ENCODE results near the gene EVPL. TPM values are rescaled to one million over a fixed set of nuclear protein-coding genes. Genes with fewer than 3 reads are reported as not detected.

Gene EVPL
- total RNA-seq, 2 donors from 2014 or later: 18.8 to 31.1 TPM

GRCh38 chr17:76013377-76013932 is 13.7 kb downstream of the EVPL start:
- Histone ChIP-seq H3K27ac (no peak overlapping the region), H3K36me3 (no peaks in the 10 kb centered on the region), H3K4me3 (no peak overlapping the region), H3K9ac (ENCODE audit: low read depth in 2 of 2, low read length in 2 of 2) (no peak overlapping the region), H3K9me3 (no peaks in the 10 kb centered on the region), H3K4me1 (no peaks in the 10 kb centered on the region), H3K27me3 (no peaks in the 10 kb centered on the region)
- no peak for TF ChIP-seq CTCF (IDR thresholded peaks at IDR 0.05)
- no peak for DNase-seq
- intact Hi-C loops (cut with DNase I): loop anchor here (10.0 kb wide), 2 partner anchors 61 to 281 kb away; partner anchors contain the start of genes GALR2, SRP68 and ZACN

GRCh38 chr17:76011951-76012350 is 15.2 kb downstream of the EVPL start:
- intact Hi-C loops (cut with DNase I): loop anchor here (10.0 kb wide), 2 partner anchors 63 to 283 kb away; partner anchors contain the start of genes GALR2, SRP68 and ZACN
- no peak for DNase-seq
- no peaks in the 10 kb centered on the region for H3K4me1 ChIP-seq
- no peaks in the 10 kb centered on the region for H3K36me3 ChIP-seq
- H3K27ac ChIP-seq: no peak overlapping the region
- no peaks in the 10 kb centered on the region for H3K9me3 ChIP-seq
- H3K4me3 ChIP-seq: no peak overlapping the region
- no peak overlapping the region for H3K9ac ChIP-seq (ENCODE audit: low read depth in 2 of 2, low read length in 2 of 2)
- no peaks in the 10 kb centered on the region for H3K27me3 ChIP-seq
- TF ChIP-seq CTCF (IDR thresholded peaks at IDR 0.05): no peak

- Histone ChIP-seq H3K27ac (no peak overlapping the region), H3K4me1 (no peaks in the 10 kb centered on the region), H3K9ac (ENCODE audit: low read depth in 2 of 2, low read length in 2 of 2) (no peak overlapping the region), H3K4me3 (no peak overlapping the region), H3K36me3 (no peaks in the 10 kb centered on the region), H3K27me3 (no peaks in the 10 kb centered on the region), H3K9me3 (no peaks in the 10 kb centered on the region)
- DNase-seq: no peak
- TF ChIP-seq CTCF (IDR thresholded peaks at IDR 0.05): no peak
- intact Hi-C loops (cut with DNase I): loop anchor here (10.0 kb wide), 2 partner anchors 65 to 285 kb away; partner anchors contain the start of genes GALR2, SRP68 and ZACN
These were observed 17.0 kb downstream of the EVPL start for GRCh38 chr17:76009969-76010661.

GRCh38 chr17:76009447-76009846 is 17.7 kb downstream of the EVPL start:
- Histone ChIP-seq H3K9me3 (no peaks in the 10 kb centered on the region), H3K4me3 (no peak overlapping the region), H3K27me3 (no peaks in the 10 kb centered on the region), H3K4me1 (no peaks in the 10 kb centered on the region), H3K9ac (ENCODE audit: low read depth in 2 of 2, low read length in 2 of 2) (no peak overlapping the region), H3K27ac (no peak overlapping the region), H3K36me3 (no peaks in the 10 kb centered on the region)
- intact Hi-C loops (cut with DNase I): no loop called here
- TF ChIP-seq CTCF (IDR thresholded peaks at IDR 0.05): no peak
- DNase-seq: no peak

GRCh38 chr17:76008630-76009425 is 18.3 kb downstream of the EVPL start:
- intact Hi-C loops (cut with DNase I): no loop called here
- no peak overlapping the region for H3K4me3 ChIP-seq
- no peaks in the 10 kb centered on the region for H3K9me3 ChIP-seq
- no peaks in the 10 kb centered on the region for H3K4me1 ChIP-seq
- H3K27me3 ChIP-seq: no peaks in the 10 kb centered on the region
- no peak for TF ChIP-seq CTCF (IDR thresholded peaks at IDR 0.05)
- DNase-seq: no peak
- H3K27ac ChIP-seq: no peak overlapping the region
- no peaks in the 10 kb centered on the region for H3K36me3 ChIP-seq
- H3K9ac ChIP-seq (ENCODE audit: low read depth in 2 of 2, low read length in 2 of 2): no peak overlapping the region
